Measurements from ENCODE around the gene KRTAP13-1. TPM values are rescaled to one million over a fixed set of nuclear protein-coding genes. Genes with fewer than 3 reads are reported as not detected.

The KRTAP13-1 gene
- total RNA-seq, 1 experiment from 2014 or later, result not detected

DNA sequence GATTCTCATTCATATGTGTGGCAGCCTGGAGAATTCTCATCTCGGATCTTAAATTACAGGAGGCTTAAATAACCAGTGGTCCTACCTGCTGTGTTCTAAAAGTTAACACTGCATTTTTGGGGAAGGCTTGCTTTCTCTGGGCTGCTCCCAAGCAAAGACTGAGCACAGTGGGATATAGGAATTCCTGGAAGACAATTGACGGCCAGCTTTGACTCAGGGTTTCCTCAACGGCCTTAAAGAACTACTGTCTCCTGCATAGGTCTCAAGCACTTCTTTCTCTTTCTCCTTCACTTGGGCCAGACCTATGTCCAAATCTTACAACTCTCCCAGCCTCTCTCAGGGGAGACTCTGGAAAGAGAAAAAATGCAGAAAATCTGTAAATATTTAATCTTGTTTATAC lies 30.9 kb downstream of the KRTAP13-1 start:
- POLR2A ChIA-PET, result no interaction called here
- CTCF ChIA-PET, result no interaction called here
- H3K27me3 ChIP-seq (ENCODE audit: control insufficient read depth, insufficient read depth, low read length), result no peaks in the 10 kb centered on the region
- BruUV-seq (replicated peaks), result no TSS peak
- in situ Hi-C loops (cut with HindIII; ENCODE audit: low pct_unique_long_range_greater_than_20kb, low sequenced_read_pairs) (no loop called here), intact Hi-C loops (cut with micrococcal nuclease; ENCODE audit: unreplicated experiment) (no loop called here)
- ATAC-seq (no peak), DNase-seq (ENCODE audit: low read depth, low spot score) (no peak)
- H3K4me1 ChIP-seq (ENCODE audit: control insufficient read depth, insufficient read depth, low read length), result no peaks in the 10 kb centered on the region
- H3K4me3 ChIP-seq (ENCODE audit: low read depth in 2 of 2, low read length in 2 of 2), result no peak overlapping the region
- TF ChIP-seq SIN3A (IDR thresholded peaks at IDR 0.05; ENCODE audit: borderline replicate concordance, insufficient read depth, low read depth, low read length), result no peak
- no peak for TF ChIP-seq POLR2AphosphoS5 (IDR thresholded peaks at IDR 0.05; ENCODE audit: low read depth, low read length)
- TF ChIP-seq, protein P1, sequence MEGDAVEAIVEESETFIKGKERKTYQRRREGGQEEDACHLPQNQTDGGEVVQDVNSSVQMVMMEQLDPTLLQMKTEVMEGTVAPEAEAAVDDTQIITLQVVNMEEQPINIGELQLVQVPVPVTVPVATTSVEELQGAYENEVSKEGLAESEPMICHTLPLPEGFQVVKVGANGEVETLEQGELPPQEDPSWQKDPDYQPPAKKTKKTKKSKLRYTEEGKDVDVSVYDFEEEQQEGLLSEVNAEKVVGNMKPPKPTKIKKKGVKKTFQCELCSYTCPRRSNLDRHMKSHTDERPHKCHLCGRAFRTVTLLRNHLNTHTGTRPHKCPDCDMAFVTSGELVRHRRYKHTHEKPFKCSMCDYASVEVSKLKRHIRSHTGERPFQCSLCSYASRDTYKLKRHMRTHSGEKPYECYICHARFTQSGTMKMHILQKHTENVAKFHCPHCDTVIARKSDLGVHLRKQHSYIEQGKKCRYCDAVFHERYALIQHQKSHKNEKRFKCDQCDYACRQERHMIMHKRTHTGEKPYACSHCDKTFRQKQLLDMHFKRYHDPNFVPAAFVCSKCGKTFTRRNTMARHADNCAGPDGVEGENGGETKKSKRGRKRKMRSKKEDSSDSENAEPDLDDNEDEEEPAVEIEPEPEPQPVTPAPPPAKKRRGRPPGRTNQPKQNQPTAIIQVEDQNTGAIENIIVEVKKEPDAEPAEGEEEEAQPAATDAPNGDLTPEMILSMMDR (IDR thresholded peaks at IDR 0.05), result no peak
- TF ChIP-seq, protein P2, sequence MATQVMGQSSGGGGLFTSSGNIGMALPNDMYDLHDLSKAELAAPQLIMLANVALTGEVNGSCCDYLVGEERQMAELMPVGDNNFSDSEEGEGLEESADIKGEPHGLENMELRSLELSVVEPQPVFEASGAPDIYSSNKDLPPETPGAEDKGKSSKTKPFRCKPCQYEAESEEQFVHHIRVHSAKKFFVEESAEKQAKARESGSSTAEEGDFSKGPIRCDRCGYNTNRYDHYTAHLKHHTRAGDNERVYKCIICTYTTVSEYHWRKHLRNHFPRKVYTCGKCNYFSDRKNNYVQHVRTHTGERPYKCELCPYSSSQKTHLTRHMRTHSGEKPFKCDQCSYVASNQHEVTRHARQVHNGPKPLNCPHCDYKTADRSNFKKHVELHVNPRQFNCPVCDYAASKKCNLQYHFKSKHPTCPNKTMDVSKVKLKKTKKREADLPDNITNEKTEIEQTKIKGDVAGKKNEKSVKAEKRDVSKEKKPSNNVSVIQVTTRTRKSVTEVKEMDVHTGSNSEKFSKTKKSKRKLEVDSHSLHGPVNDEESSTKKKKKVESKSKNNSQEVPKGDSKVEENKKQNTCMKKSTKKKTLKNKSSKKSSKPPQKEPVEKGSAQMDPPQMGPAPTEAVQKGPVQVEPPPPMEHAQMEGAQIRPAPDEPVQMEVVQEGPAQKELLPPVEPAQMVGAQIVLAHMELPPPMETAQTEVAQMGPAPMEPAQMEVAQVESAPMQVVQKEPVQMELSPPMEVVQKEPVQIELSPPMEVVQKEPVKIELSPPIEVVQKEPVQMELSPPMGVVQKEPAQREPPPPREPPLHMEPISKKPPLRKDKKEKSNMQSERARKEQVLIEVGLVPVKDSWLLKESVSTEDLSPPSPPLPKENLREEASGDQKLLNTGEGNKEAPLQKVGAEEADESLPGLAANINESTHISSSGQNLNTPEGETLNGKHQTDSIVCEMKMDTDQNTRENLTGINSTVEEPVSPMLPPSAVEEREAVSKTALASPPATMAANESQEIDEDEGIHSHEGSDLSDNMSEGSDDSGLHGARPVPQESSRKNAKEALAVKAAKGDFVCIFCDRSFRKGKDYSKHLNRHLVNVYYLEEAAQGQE (IDR thresholded peaks at IDR 0.05; ENCODE audit: insufficient read depth in 1 of 2, low read depth in 2 of 2, low read length in 1 of 2), result no peak
- TF ChIP-seq TCF7L2 (IDR thresholded peaks at IDR 0.05; ENCODE audit: low read depth, low read length), result no peak
- no peaks in the 10 kb centered on the region for H3K36me3 ChIP-seq (ENCODE audit: control insufficient read depth, insufficient read depth, low read length)
- no peaks in the 10 kb centered on the region for H3K9me3 ChIP-seq (ENCODE audit: control insufficient read depth, insufficient read depth, low read depth, low read length)
- H3K27ac ChIP-seq (ENCODE audit: low read length), result no peak overlapping the region

DNA sequence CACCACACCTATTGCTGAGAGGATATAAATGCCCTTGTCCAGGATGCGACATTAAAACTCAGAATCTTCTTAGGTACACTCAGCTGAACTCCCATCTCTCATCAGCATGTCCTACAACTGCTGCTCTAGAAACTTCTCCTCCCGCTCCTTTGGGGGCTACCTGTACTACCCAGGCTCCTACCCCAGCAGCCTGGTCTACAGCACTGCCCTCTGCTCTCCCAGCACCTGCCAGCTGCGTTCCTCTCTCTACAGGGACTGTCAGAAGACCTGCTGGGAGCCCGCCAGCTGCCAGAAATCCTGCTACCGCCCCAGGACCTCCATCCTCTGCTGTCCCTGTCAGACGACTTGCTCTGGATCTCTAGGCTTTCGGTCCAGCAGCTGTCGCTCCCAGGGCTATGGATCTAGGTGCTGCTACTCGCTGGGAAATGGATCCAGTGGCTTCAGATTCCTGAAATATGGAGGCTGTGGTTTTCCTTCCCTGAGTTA lies 34.4 kb downstream of the KRTAP13-1 start, which contains the start of gene KRTAP13-4:
Gene KRTAP13-4 (plus strand): TSS at position 51 of the 486 bp plus-strand sequence. CDS start 56 bp downstream, at position 107.
- no TSS peak for BruUV-seq (replicated peaks)
- Histone ChIP-seq H3K4me3 (ENCODE audit: low read depth in 2 of 2, low read length in 2 of 2) (no peak within 1 kb of the TSS), H3K36me3 (ENCODE audit: control insufficient read depth, insufficient read depth, low read length) (no peaks in the 10 kb centered on the region), H3K27ac (ENCODE audit: low read length) (no peak within 1 kb of the TSS), H3K4me1 (ENCODE audit: control insufficient read depth, insufficient read depth, low read length) (no peaks in the 10 kb centered on the region), H3K9me3 (ENCODE audit: control insufficient read depth, insufficient read depth, low read depth, low read length) (no peaks in the 10 kb centered on the region), H3K27me3 (ENCODE audit: control insufficient read depth, insufficient read depth, low read length) (no peaks in the 10 kb centered on the region)
- no peak for TF ChIP-seq POLR2AphosphoS5 (IDR thresholded peaks at IDR 0.05; ENCODE audit: low read depth, low read length)
- DNase-seq (ENCODE audit: low read depth, low spot score) (no peak), ATAC-seq (no peak)
- intact Hi-C loops (cut with micrococcal nuclease; ENCODE audit: unreplicated experiment) (no loop called here), in situ Hi-C loops (cut with HindIII; ENCODE audit: low pct_unique_long_range_greater_than_20kb, low sequenced_read_pairs) (no loop called here)
- ChIA-PET CTCF (no interaction called here), POLR2A (no interaction called here)

DNA sequence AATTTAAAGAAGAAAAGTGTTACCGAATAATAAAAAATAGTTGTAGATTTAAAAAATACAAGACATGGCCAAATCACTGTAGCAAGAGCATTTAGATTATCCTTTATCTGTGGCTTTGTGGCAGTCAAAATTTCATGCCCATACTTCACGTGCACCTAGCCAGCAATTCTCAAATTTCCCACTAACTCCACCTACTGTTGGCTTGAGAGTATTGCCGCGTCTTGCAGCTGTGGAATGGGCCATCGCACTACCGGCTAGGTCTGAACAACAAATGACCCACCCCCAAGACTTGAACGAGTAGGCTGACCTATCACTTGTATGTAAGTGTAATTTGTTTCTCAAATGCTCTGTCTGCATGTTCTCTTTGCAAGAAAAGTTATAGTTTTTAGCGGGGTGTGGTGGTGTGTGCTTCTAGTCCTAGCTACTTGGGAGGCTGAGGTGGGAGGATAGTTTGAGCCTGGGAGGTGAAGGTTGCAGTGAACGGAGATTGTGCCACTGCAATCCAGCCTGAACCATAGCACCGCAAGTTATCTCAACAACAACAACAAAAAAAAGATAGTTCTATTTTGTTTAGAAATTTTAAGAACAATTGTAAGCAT lies 38.3 kb downstream of the KRTAP13-1 start:
- H3K4me1 ChIP-seq (ENCODE audit: control insufficient read depth, insufficient read depth, low read length), result no peaks in the 10 kb centered on the region
- ChIA-PET CTCF (no interaction called here), POLR2A (no interaction called here)
- intact Hi-C loops (cut with micrococcal nuclease; ENCODE audit: unreplicated experiment), result no loop called here
- DNase-seq (ENCODE audit: low read depth, low spot score) (peak; percentile 0), ATAC-seq (no peak)
- no peaks in the 10 kb centered on the region for H3K27me3 ChIP-seq (ENCODE audit: control insufficient read depth, insufficient read depth, low read length)
- no peaks in the 10 kb centered on the region for H3K36me3 ChIP-seq (ENCODE audit: control insufficient read depth, insufficient read depth, low read length)
- no peak overlapping the region for H3K27ac ChIP-seq (ENCODE audit: low read length)
- no peak overlapping the region for H3K4me3 ChIP-seq (ENCODE audit: low read depth in 2 of 2, low read length in 2 of 2)
- no TSS peak for BruUV-seq (replicated peaks)
- in situ Hi-C loops (cut with HindIII; ENCODE audit: low pct_unique_long_range_greater_than_20kb, low sequenced_read_pairs), result no loop called here
- H3K9me3 ChIP-seq (ENCODE audit: control insufficient read depth, insufficient read depth, low read depth, low read length), result no peaks in the 10 kb centered on the region
- TF ChIP-seq, protein P2 (IDR thresholded peaks at IDR 0.05; ENCODE audit: insufficient read depth in 1 of 2, low read depth in 2 of 2, low read length in 1 of 2), result no peak
- TF ChIP-seq, protein P1 (IDR thresholded peaks at IDR 0.05), result peak; percentile 66
